ENCODE data around the gene OR2A14. TPM values are rescaled to one million over a fixed set of nuclear protein-coding genes. Genes with fewer than 3 reads are reported as not detected.

OR2A14 gene, protein sequence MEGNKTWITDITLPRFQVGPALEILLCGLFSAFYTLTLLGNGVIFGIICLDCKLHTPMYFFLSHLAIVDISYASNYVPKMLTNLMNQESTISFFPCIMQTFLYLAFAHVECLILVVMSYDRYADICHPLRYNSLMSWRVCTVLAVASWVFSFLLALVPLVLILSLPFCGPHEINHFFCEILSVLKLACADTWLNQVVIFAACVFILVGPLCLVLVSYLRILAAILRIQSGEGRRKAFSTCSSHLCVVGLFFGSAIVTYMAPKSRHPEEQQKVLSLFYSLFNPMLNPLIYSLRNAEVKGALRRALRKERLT
- polyA plus RNA-seq (2012; ENCODE audit: low read depth, missing spikeins) = not detected

DNA sequence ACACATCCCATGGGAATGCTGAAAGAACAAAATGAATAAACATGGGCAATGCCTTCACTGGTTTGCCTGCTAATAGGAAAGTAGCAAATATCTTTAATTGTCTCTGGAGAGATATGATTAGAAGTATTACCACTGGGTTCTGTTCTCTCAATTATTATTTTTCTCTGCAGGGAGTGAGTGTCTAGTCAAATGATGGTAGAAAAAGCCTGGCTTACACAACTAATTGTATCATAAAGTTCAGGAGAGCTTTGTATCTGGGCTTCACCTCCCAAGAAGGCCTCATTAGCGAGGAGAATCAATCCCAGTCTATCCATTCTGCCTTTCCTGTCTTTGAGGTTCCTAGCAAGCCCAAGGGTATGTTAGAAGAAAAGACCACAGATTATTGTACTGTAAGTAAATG is at the start of gene OR2A14:
Gene OR2A14 (plus strand): TSS at position 301 of the 400 bp plus-strand sequence. CDS start 5,937 bp downstream, outside the sequence.
- TF ChIP-seq PAX5 (IDR thresholded peaks at IDR 0.05; ENCODE audit: insufficient read depth, low read length, severe bottlenecking) (no peak), POU2F2 (IDR thresholded peaks at IDR 0.05; ENCODE audit: low read depth, low read length) (no peak), POLR2A (IDR thresholded peaks at IDR 0.05; ENCODE audit: low read depth, low read length) (no peak), POLR2AphosphoS5 (IDR thresholded peaks at IDR 0.05; ENCODE audit: low read depth, low read length) (no peak), SPI1 (IDR thresholded peaks at IDR 0.05; ENCODE audit: low read depth, low read length) (no peak), TAF1 (IDR thresholded peaks at IDR 0.05; ENCODE audit: low read depth, low read length) (no peak)
- FAIRE-seq (no peak), DNase-seq (ENCODE audit: insufficient read length, low spot score) (no peak)

DNA sequence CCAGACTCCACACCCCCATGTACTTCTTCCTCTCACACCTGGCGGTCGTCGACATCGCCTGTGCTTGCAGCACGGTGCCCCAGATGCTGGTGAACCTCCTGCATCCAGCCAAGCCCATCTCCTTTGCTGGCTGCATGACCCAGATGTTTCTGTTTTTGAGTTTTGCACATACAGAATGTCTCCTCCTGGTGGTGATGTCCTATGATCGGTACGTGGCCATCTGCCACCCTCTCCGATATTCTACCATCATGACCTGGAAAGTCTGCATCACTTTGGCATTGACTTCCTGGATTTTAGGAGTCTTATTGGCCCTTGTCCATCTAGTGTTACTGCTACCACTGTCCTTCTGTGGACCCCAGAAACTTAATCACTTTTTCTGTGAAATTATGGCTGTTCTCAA is 48.6 kb upstream of the OR2A14 start:
- DNase-seq (ENCODE audit: insufficient read length, low spot score) (no peak), FAIRE-seq (no peak)
- TF ChIP-seq POLR2AphosphoS5 (IDR thresholded peaks at IDR 0.05; ENCODE audit: low read depth, low read length) (no peak), SPI1 (IDR thresholded peaks at IDR 0.05; ENCODE audit: low read depth, low read length) (no peak), POLR2A (IDR thresholded peaks at IDR 0.05; ENCODE audit: low read depth, low read length) (no peak), POU2F2 (IDR thresholded peaks at IDR 0.05; ENCODE audit: low read depth, low read length) (no peak)

DNA sequence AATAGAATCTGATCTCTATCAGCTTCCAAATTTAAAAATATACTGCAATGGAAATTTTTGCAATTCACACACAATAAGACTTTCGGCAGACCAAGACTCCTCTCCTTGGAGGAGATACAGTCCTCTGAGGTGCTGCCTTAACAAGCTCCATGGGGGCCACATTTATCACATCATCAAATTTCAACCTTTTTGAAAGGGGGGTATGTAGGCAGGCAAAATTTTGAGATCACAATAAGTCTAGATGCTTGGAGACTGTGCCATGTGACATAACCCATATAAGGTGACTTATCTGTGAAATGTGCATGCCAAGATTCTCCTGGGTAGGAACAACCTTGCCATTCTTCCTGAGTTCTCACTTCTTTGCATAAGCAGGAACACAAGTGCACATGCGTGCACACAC is 37.0 kb upstream of the OR2A14 start, which contains the start of gene OR2A12:
Gene OR2A12 (plus strand): TSS at position 301 of the 400 bp plus-strand sequence. CDS start 8,830 bp downstream, outside the sequence.
- no peak for TF ChIP-seq POLR2A (IDR thresholded peaks at IDR 0.05; ENCODE audit: low read depth, low read length)
- no peak for TF ChIP-seq POU2F2 (IDR thresholded peaks at IDR 0.05; ENCODE audit: low read depth, low read length)
- no peak for TF ChIP-seq SPI1 (IDR thresholded peaks at IDR 0.05; ENCODE audit: low read depth, low read length)
- TF ChIP-seq PAX5 (IDR thresholded peaks at IDR 0.05; ENCODE audit: insufficient read depth, low read length, severe bottlenecking) = no peak
- no peak for TF ChIP-seq TAF1 (IDR thresholded peaks at IDR 0.05; ENCODE audit: low read depth, low read length)
- TF ChIP-seq POLR2AphosphoS5 (IDR thresholded peaks at IDR 0.05; ENCODE audit: low read depth, low read length) = no peak
- FAIRE-seq (no peak), DNase-seq (ENCODE audit: insufficient read length, low spot score) (no peak)

DNA sequence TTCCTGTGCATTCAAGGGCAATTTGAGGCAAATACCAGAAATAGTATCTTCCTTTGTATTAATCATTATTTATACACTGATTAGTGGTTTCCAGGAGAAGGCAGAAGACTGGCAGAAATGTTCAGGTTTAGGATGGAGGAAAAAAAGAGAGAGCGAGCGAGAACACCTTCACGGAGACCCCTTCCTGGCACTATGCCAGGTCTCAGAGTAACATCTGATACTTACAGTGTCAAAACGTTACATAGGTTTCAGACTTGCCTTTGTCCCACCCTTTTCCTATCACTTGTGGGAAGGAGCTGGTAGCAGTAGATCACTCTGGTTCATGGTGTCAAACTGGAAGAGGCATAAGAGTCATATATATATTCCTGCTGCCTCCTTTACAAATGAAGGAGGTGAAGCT is 36.2 kb upstream of the OR2A14 start:
- TF ChIP-seq POLR2A (IDR thresholded peaks at IDR 0.05; ENCODE audit: low read depth, low read length) (no peak), TAF1 (IDR thresholded peaks at IDR 0.05; ENCODE audit: low read depth, low read length) (no peak), POU2F2 (IDR thresholded peaks at IDR 0.05; ENCODE audit: low read depth, low read length) (no peak), SPI1 (IDR thresholded peaks at IDR 0.05; ENCODE audit: low read depth, low read length) (no peak), PAX5 (IDR thresholded peaks at IDR 0.05; ENCODE audit: insufficient read depth, low read length, severe bottlenecking) (no peak), POLR2AphosphoS5 (IDR thresholded peaks at IDR 0.05; ENCODE audit: low read depth, low read length) (no peak)
- no peak for FAIRE-seq
- no peak for DNase-seq (ENCODE audit: insufficient read length, low spot score)

DNA sequence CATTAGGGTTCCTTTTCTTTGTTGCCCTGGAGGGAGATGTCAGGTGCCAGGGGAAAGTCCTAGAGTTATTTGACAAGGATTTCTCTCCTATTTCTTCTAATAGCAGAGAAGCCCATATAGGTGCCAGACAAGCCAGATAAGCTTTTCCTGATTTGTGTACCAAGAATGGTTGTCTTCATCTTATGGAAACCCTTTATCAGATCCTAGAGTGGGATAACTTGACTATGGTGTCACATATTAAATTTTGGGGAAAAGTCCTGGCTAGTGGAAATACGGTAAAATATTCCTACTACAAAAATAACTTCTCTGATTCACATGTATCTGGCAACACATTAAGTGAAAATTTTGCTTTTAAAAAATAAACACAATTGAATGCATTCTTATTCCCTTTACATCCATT is 35.7 kb upstream of the OR2A14 start:
- FAIRE-seq (no peak), DNase-seq (ENCODE audit: insufficient read length, low spot score) (no peak)
- TF ChIP-seq POLR2A (IDR thresholded peaks at IDR 0.05; ENCODE audit: low read depth, low read length) (no peak), PAX5 (IDR thresholded peaks at IDR 0.05; ENCODE audit: insufficient read depth, low read length, severe bottlenecking) (no peak), POU2F2 (IDR thresholded peaks at IDR 0.05; ENCODE audit: low read depth, low read length) (no peak), POLR2AphosphoS5 (IDR thresholded peaks at IDR 0.05; ENCODE audit: low read depth, low read length) (no peak), TAF1 (IDR thresholded peaks at IDR 0.05; ENCODE audit: low read depth, low read length) (no peak), SPI1 (IDR thresholded peaks at IDR 0.05; ENCODE audit: low read depth, low read length) (no peak)

DNA sequence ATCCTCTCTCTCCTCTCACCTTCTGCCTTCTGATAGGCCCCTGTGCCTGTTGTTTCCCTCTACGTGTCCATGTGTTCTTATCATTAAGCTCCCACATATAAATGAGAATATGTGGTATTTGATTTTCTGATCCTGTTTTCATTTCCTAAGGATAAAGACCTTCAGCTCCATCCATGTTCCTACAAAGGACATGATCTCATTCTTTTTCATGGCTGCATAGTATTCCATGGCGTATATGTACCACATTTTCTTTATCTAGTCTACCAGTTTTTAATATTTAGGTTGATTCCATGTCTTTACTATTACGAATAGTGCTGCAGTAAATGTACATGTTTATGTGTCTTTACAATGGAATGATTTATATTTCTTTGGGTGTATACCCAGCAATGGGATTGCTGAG is 32.3 kb upstream of the OR2A14 start:
- DNase-seq (ENCODE audit: insufficient read length, low spot score) (no peak), FAIRE-seq (no peak)
- TF ChIP-seq PAX5 (IDR thresholded peaks at IDR 0.05; ENCODE audit: insufficient read depth, low read length, severe bottlenecking) (no peak), TAF1 (IDR thresholded peaks at IDR 0.05; ENCODE audit: low read depth, low read length) (no peak)

DNA sequence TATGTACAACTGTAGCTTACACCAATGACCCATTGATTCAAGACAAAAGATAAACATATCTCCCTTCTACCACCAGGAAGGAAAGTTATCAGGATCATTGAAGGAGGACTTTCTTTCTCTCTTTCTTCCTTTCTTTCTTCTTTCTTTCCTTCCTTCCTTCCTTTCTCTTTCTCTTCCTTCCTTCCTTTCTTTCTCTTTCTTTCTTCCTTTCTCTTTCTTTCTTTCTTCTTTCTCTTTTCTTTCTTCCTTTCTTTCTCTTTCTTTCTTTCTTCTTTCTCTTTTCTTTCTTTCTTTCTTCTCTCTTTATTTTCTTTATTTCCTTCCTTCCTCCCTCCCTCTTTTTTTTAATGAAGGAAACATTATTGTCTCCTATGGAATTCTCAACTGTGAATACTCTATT is 24.2 kb upstream of the OR2A14 start:
- no peak for FAIRE-seq
- no peak for DNase-seq (ENCODE audit: insufficient read length, low spot score)
- TF ChIP-seq POU2F2 (IDR thresholded peaks at IDR 0.05; ENCODE audit: low read depth, low read length) (no peak), PAX5 (IDR thresholded peaks at IDR 0.05; ENCODE audit: insufficient read depth, low read length, severe bottlenecking) (no peak), SPI1 (IDR thresholded peaks at IDR 0.05; ENCODE audit: low read depth, low read length) (no peak), TAF1 (IDR thresholded peaks at IDR 0.05; ENCODE audit: low read depth, low read length) (no peak), POLR2AphosphoS5 (IDR thresholded peaks at IDR 0.05; ENCODE audit: low read depth, low read length) (no peak), POLR2A (IDR thresholded peaks at IDR 0.05; ENCODE audit: low read depth, low read length) (no peak)

DNA sequence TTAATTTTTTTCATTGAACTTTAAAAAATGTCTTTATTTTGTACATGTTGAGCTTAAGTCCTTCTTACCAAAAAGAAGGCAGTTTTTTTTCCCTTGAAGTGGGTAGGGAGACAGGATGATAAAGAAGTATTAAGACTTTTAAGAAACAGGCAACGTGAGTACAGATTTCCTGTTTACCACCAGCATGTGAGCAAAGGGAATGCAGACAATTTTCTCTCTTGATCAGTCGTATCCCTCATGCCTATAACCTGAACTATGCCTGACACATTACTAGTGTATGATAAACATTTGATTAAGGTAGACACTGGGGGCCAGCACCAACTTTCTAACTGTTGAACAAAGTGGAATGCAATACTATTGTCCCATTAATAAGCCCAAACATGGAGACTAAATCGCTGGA is 22.4 kb upstream of the OR2A14 start:
- DNase-seq (ENCODE audit: insufficient read length, low spot score) (no peak), FAIRE-seq (no peak)
- no peak for TF ChIP-seq TAF1 (IDR thresholded peaks at IDR 0.05; ENCODE audit: low read depth, low read length)
- no peak for TF ChIP-seq POLR2A (IDR thresholded peaks at IDR 0.05; ENCODE audit: low read depth, low read length)
- TF ChIP-seq POLR2AphosphoS5 (IDR thresholded peaks at IDR 0.05; ENCODE audit: low read depth, low read length) = no peak
- no peak for TF ChIP-seq SPI1 (IDR thresholded peaks at IDR 0.05; ENCODE audit: low read depth, low read length)
- no peak for TF ChIP-seq PAX5 (IDR thresholded peaks at IDR 0.05; ENCODE audit: insufficient read depth, low read length, severe bottlenecking)
- no peak for TF ChIP-seq POU2F2 (IDR thresholded peaks at IDR 0.05; ENCODE audit: low read depth, low read length)

DNA sequence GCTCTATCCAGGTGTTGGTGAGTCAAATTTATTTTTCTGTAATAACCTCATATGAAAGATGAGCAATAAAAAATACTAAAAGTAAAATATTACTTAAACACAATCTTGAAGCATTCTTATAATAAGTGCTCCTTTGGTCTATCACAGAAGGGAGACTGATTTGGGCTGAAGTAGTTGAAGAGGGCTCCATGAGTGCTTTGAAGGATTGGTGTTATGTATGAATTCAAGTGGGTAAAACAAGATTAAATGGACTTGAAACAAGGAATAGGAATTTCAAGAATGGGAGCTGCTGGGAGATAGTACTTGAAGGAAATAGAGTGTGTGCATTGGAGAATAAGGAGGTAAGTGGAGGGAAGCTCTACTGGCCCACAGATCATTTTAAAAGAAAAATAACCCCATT is 20.9 kb upstream of the OR2A14 start:
- FAIRE-seq (no peak), DNase-seq (ENCODE audit: insufficient read length, low spot score) (no peak)
- TF ChIP-seq SPI1 (IDR thresholded peaks at IDR 0.05; ENCODE audit: low read depth, low read length) (no peak), PAX5 (IDR thresholded peaks at IDR 0.05; ENCODE audit: insufficient read depth, low read length, severe bottlenecking) (no peak), POLR2AphosphoS5 (IDR thresholded peaks at IDR 0.05; ENCODE audit: low read depth, low read length) (no peak), POLR2A (IDR thresholded peaks at IDR 0.05; ENCODE audit: low read depth, low read length) (no peak), POU2F2 (IDR thresholded peaks at IDR 0.05; ENCODE audit: low read depth, low read length) (no peak), TAF1 (IDR thresholded peaks at IDR 0.05; ENCODE audit: low read depth, low read length) (no peak)

DNA sequence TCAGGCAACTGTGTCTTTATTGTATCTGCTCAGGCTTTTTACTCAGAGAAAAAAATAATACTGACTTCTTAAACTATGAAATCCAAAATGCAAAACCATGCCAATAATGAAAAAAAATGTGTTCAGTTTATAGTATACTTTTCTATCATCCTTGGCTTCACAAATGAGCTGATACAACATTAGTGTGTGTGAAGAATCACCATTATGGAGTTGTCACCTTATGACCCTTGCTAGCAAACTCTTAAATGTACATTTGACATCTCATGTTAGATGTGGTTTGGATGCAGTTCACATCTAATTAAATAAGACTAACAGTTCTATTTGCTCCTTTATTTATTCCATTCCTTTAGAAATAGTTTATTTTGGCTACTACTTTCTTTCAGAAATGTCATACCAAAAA is 17.8 kb upstream of the OR2A14 start:
- no peak for FAIRE-seq
- DNase-seq (ENCODE audit: insufficient read length, low spot score) = no peak
- no peak for TF ChIP-seq TAF1 (IDR thresholded peaks at IDR 0.05; ENCODE audit: low read depth, low read length)
- no peak for TF ChIP-seq SPI1 (IDR thresholded peaks at IDR 0.05; ENCODE audit: low read depth, low read length)
- TF ChIP-seq POU2F2 (IDR thresholded peaks at IDR 0.05; ENCODE audit: low read depth, low read length) = no peak
- no peak for TF ChIP-seq POLR2AphosphoS5 (IDR thresholded peaks at IDR 0.05; ENCODE audit: low read depth, low read length)
- TF ChIP-seq POLR2A (IDR thresholded peaks at IDR 0.05; ENCODE audit: low read depth, low read length) = no peak
- TF ChIP-seq PAX5 (IDR thresholded peaks at IDR 0.05; ENCODE audit: insufficient read depth, low read length, severe bottlenecking) = no peak

All from GM12891 (cell line).